IPS DF 4.7 (cell line): ENCODE results near the gene UBXN6.

Source experiments
- DNase-seq: peaks from one replicate; pipeline ENCODE4 v3.0.0-alpha.2; 2013; ENCODE audit warnings: low spot score; ENCODE audit errors: extremely low read depth

UBXN6 gene

GRCh38 chr19:4442819-4443146 lies 14.8 kb downstream of the UBXN6 start:
- no peak for DNase-seq

- no peak for DNase-seq
Measured at GRCh38 chr19:4441994-4442818, 15.4 kb downstream of the UBXN6 start.

GRCh38 chr19:4439243-4439642 lies 18.4 kb downstream of the UBXN6 start:
- DNase-seq, result no peak

- DNase-seq, result no peak
Measured at GRCh38 chr19:4437103-4437502, 20.5 kb downstream of the UBXN6 start.

GRCh38 chr19:4436231-4436630 lies 21.4 kb downstream of the UBXN6 start:
- no peak for DNase-seq

- no peak for DNase-seq
Measured at GRCh38 chr19:4434391-4434790, 23.2 kb downstream of the UBXN6 start.

- DNase-seq, result no peak
Measured at GRCh38 chr19:4432918-4433506, 24.6 kb downstream of the UBXN6 start.

- DNase-seq, result no peak
Measured at GRCh38 chr19:4431808-4432674, 25.6 kb downstream of the UBXN6 start.

GRCh38 chr19:4431296-4431695 lies 26.3 kb downstream of the UBXN6 start:
- DNase-seq, result no peak

- no peak for DNase-seq
Measured at GRCh38 chr19:4430760-4431159, 26.8 kb downstream of the UBXN6 start.

- no peak for DNase-seq
Measured at GRCh38 chr19:4429771-4430171, 27.8 kb downstream of the UBXN6 start.

- no peak for DNase-seq
Measured at GRCh38 chr19:4429256-4429655, 28.3 kb downstream of the UBXN6 start.

GRCh38 chr19:4428326-4428975 lies 29.1 kb downstream of the UBXN6 start:
- no peak for DNase-seq

- DNase-seq, result no peak
Measured at GRCh38 chr19:4425537-4425936, 32.1 kb downstream of the UBXN6 start.

- no peak for DNase-seq
Measured at GRCh38 chr19:4423416-4424126, 34.0 kb downstream of the UBXN6 start.

- no peak for DNase-seq
Measured at GRCh38 chr19:4416268-4416667, 41.3 kb downstream of the UBXN6 start.

- no peak for DNase-seq
Measured at GRCh38 chr19:4415352-4415751, 42.2 kb downstream of the UBXN6 start.

- no peak for DNase-seq
Measured at GRCh38 chr19:4414800-4415321, 42.7 kb downstream of the UBXN6 start.

GRCh38 chr19:4414144-4414799 lies 43.3 kb downstream of the UBXN6 start:
- no peak for DNase-seq

- no peak for DNase-seq
Measured at GRCh38 chr19:4413588-4413987, 44.0 kb downstream of the UBXN6 start.
